Urothelium cell line (cell line): ENCODE results near the gene PSPN.
"Not testable (repeated sequence)": the region's sequence is repeated elsewhere in the genome, so short reads cannot be mapped to it uniquely, and the experiment has no call there.

Experiments
- DNase-seq: peaks from one replicate; pipeline ENCODE4 v3.0.0; 2011; ENCODE audit warnings: low spot score, mixed read lengths
- FAIRE-seq: peaks from 2 replicates; lab custom pipeline; 2011; peaks lifted over from hg19 to GRCh38; lab: Jason Lieb, UNC

PSPN gene

DNA sequence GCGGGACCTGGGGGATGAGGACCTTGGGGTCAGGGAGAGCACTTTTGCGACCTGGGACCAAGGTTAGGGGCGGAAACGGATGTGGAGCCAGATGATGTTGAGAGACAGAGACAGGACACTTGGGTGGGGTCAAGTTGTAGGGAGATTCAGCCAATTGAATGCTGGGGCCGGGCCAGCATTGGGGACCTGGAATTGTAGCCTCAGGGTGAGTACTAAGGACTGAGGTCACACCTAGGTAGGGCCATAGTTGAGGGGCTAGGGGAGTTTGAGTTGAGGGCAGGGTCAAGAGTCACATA lies 2.0 kb downstream of the PSPN start:
- FAIRE-seq = no peak
- no peak for DNase-seq

DNA sequence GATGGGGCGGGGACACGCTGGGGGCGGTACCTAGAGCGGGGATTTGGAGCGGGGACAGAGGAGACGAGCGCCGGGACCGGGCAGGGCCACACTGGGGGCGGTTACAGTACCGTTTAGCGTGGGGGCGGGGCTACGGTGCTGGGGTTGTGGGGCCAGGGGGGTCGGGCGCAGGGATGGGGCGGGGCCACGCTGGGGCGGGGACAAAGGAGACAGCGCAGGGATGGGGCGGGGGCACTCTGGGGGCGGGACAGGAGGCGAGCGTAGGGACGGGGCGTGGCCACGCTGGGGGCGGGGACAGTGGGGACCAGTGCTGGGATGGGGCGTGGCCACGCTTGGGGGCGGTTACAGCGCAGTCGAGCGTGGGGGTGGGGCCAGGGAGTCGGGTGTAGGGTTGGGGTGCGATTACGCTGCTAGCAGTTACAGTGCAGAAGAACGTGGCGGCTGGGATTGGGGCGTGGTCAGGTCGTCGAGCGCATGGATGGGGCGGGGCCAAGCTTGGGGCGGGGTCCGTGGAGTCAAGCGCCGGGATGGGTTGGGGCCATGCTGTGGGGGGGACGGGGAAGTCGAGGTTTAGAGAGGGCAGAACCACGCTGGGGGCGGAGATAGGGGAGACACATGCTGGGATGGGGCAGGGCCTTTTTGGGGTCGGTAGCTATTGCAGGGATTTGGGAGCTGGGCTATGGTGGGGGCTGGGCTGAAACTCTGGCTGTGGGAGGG lies 2.5 kb downstream of the PSPN start:
- DNase-seq = peak; percentile 91
- FAIRE-seq = peak; percentile 95

DNA sequence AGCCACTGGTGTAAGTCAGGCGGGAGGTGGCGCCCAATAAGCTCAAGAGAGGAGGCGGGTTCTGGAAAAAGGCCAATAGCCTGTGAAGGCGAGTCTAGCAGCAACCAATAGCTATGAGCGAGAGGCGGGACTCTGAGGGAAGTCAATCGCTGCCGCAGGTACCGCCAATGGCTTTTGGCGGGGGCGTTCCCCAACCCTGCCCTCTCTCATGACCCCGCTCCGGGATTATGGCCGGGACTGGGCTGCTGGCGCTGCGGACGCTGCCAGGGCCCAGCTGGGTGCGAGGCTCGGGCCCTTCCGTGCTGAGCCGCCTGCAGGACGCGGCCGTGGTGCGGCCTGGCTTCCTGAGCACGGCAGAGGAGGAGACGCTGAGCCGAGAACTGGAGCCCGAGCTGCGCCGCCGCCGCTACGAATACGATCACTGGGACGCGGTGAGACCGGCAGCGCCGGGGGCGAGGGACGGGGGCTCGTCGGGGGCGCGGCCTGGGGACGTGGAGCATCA lies 3.1 kb downstream of the PSPN start, which contains the start of gene ALKBH7:
Gene ALKBH7 (plus strand): TSS at position 201 of the 502 bp plus-strand sequence. CDS start 27 bp downstream, at position 228.
- peak; percentile 20 for FAIRE-seq
- DNase-seq = peak; percentile 91

DNA sequence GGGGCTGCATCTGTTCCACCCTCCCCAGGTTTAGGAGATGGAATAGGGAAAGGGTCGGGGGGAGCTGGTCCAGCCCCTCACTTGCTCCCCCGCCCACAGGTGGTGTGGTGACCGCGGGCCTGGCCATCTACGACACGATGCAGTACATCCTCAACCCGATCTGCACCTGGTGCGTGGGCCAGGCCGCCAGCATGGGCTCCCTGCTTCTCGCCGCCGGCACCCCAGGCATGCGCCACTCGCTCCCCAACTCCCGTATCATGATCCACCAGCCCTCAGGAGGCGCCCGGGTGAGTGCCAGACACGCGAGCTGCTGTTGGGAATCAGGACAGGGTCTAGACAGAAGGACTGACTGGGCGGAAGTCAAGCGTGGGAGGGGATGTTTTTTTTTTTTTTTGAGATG lies 11.4 kb downstream of the PSPN start:
- FAIRE-seq (no peak), DNase-seq (no peak)

GRCh38 chr19:6362351-6362801 lies 13.4 kb downstream of the PSPN start:
- no peak for DNase-seq
- no peak for FAIRE-seq

- DNase-seq (no peak), FAIRE-seq (no peak)
These were observed 13.7 kb downstream of the PSPN start for GRCh38 chr19:6362027-6362350.

DNA sequence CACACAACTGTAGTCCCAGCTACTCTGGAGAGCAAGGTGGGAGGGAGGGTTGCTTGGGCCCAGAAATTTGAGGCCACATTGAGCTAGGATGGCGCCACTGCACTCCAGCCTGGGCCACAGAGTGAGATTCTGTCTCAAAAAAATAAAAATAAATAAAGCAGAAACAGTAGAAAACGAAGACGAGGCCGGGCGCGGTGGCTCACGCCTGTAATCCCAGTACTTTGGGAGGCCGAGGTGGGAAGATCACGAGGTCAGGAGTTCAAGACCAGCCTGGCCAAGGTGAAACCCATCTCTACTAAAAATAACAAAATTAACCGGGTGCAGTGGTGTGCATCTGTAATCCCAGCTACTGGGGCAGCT lies 14.9 kb downstream of the PSPN start:
- FAIRE-seq, DNase-seq: not testable (repeated sequence)

- not testable (repeated sequence) for FAIRE-seq, DNase-seq
These were observed 15.3 kb downstream of the PSPN start for GRCh38 chr19:6360445-6360844.

DNA sequence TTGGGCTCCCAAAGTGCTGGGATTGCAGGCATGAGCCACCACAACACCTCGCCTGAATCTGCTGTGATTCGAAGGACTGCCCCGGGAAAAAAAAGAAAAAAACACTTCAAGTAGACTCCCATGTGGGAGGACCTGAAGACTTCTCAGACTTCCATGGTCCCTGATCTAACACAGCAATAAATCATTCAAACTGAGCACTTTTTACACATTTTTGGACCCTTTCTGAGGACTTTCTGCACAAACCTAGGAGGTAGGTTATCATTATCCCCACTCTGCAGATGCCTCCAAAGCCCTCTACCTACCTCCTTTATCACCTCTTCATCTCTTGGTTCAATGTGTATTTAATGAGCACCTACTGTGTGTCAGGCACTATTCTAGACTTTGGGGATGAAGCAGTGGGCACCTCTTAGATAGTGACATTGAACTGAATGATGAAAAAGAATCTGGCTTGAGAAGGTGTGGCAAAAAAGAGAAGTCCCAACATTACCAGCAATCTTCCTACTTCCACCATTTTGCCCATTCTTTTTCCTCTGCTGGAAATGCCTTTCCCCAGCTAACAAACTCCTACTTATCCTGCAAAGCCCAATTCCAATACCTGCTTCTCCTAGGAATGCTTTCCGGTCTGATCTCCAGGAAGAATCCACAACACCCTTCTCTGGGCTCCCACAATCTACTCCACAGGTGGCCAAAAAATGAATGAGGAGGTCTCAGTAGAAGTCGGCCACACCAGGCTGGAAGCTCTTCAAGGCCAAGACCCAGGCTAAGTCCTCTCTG lies 16.0 kb downstream of the PSPN start:
- DNase-seq (no peak), FAIRE-seq (no peak)

DNA sequence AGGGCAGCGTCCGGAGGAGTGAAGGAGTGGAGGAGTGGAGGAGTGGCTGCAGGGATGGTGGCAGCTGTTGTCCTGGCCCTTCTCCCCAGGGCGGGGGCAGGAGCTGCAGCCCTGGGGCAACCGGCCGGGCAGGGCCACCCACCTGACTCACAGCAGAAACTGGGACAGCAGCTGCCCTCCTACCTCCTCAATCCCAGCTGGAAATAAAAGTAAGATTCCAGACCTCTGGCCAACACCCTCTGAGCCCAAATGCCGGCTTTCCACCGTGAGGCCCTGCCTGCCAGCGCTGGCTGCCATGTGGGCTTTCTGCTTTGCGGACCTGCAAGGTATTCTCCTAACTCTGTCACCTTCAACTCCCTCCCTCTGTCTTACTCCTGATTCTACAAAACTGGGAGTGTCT lies 17.7 kb downstream of the PSPN start:
- FAIRE-seq = no peak
- no peak for DNase-seq

DNA sequence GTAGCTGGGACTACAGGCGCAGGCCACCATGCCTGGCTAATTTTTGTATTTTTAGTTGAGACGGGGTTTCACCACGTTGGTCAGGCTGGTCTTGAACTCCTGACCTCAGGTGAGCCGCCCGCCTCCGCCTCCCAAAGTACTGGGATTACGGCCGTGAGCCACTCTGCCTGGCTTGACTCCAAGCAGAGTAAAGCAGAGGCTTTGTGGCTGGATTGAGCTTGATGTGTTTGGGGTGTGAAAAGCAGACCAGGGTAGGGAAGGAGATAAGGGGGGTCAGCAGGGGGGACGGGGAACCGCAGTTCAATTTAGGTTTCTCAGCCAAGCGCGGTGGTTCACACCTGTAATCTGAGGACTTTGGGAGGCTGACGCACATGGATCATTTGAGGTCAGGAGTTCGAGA lies 18.6 kb downstream of the PSPN start:
- no peak for DNase-seq
- FAIRE-seq = no peak

GRCh38 chr19:6355321-6356040 lies 20.3 kb downstream of the PSPN start:
- FAIRE-seq, DNase-seq: not testable (repeated sequence)

DNA sequence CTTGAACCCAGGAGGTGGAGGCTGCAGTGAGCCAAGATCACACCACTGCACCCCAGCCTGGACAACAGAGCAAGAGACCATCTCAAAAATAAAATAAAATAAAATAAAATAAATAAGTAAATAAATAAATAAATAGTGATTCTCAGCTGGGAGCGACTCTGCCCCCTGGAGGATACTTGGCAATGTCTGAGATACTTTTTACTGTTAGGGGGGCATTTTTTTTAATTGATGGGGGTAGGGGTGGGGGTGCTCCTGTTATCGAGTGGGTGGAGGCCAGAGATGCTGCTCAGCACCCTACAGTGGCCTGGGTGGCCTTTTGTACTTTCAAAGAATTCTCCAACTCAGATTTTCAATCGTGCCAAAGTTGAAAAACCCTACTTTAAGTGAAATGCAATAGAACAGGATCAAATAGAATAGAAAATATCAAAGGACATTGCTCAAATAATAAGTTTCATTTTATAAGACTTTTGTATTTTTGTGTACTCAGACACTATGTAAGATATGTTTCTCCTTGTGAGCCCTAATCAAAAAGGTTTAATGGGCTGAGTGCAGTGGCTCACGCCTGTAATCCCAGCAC lies 21.5 kb downstream of the PSPN start:
- peak; percentile 17 for DNase-seq
- no peak for FAIRE-seq

- no peak for FAIRE-seq
- DNase-seq = no peak
These were observed 23.2 kb downstream of the PSPN start for GRCh38 chr19:6352381-6353165.

DNA sequence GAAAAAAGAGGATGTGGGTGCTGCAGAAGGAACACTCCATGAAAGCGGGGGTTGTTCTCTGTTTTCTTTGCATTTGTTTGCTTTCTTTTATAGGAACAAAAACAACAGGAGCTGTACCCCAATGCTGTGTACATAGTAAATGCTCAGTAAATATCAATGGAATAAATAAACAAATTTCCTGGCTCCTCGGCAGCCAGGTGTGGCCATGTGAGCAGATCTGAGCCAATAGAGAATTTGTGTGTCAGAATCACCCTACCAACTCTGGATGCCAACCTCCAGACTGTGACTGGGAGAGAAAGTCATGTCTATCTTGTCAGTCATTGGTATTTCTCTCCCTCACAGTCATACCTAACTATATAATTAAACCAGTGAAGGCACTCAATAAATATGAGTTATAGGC lies 25.0 kb downstream of the PSPN start:
- DNase-seq (no peak), FAIRE-seq (no peak)

DNA sequence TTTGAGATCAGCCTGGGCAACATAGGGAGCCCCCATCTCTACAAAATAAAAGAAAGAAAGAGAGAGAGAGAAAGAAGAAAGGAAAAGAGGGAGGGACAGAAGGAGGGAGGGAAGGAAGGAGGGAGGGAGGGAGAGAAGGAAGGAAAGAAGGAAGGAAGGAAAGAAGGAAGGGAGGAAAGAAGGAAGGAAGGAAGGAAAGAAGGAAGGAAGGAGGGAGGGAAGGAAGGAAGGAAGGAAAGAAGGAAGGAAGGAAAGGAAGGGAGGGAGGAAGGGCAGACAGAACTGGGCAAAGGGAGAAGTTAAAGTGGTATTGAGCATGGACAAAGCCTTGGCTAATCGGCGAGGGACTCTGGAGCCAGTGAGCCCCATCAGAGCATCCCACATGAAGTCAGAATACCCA lies 26.5 kb downstream of the PSPN start:
- DNase-seq, FAIRE-seq: not testable (repeated sequence)

GRCh38 chr19:6343462-6343861 lies 32.3 kb downstream of the PSPN start:
- FAIRE-seq = no peak
- no peak for DNase-seq

GRCh38 chr19:6340493-6341201 lies 35.1 kb downstream of the PSPN start:
- FAIRE-seq = no peak
- no peak for DNase-seq

DNA sequence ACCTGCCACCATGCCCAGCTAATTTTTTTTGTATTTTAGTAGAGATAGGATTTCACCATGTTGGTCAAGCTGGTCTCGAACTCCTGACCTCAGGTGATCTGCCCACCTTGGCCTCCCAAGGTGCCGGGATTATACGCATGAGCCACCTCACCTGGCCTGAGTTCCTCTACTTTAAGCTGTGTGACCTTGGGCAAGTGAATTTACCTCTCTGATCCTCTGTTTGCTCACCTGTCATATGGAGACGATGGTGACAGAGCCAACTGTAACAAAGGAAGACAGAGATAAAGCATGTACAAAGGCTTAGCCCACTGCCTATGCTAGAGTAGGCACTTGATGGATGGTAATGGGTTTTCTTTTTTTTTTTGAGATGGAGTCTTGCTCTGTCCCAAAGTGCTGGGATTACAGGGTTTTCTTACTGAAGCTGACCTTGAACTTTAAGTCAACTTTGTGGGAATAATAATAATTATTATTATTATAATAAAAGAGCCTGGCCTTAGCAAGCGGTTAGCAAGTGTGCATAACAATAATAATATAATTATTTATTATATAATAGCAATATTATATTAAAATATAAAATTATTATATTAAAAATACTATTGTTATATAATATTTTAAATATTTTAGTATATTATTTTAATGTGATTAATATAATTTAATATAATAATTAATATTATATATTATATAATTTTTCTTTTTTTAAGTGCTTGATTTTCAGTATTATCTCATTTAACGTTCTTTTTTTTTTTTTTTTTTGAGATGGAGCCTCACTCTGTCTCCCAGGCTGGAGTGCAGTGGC lies 41.0 kb downstream of the PSPN start:
- DNase-seq = no peak
- no peak for FAIRE-seq
